GM19023 (cell line): ENCODE measurements around the gene DCN.
"Not testable (repeated sequence)": the region's sequence is repeated elsewhere in the genome, so short reads cannot be mapped to it uniquely, and the experiment has no call there.

Experiments used
- ATAC-seq: cut with Tn5 transposase; IDR thresholded peaks from one replicate; pipeline ENCODE4 v1.9.1; 2021; ENCODE audit warnings: mild to moderate bottlenecking, moderate library complexity; ENCODE audit not compliant: unreplicated experiment

DCN gene, protein sequence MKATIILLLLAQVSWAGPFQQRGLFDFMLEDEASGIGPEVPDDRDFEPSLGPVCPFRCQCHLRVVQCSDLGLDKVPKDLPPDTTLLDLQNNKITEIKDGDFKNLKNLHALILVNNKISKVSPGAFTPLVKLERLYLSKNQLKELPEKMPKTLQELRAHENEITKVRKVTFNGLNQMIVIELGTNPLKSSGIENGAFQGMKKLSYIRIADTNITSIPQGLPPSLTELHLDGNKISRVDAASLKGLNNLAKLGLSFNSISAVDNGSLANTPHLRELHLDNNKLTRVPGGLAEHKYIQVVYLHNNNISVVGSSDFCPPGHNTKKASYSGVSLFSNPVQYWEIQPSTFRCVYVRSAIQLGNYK

DNA sequence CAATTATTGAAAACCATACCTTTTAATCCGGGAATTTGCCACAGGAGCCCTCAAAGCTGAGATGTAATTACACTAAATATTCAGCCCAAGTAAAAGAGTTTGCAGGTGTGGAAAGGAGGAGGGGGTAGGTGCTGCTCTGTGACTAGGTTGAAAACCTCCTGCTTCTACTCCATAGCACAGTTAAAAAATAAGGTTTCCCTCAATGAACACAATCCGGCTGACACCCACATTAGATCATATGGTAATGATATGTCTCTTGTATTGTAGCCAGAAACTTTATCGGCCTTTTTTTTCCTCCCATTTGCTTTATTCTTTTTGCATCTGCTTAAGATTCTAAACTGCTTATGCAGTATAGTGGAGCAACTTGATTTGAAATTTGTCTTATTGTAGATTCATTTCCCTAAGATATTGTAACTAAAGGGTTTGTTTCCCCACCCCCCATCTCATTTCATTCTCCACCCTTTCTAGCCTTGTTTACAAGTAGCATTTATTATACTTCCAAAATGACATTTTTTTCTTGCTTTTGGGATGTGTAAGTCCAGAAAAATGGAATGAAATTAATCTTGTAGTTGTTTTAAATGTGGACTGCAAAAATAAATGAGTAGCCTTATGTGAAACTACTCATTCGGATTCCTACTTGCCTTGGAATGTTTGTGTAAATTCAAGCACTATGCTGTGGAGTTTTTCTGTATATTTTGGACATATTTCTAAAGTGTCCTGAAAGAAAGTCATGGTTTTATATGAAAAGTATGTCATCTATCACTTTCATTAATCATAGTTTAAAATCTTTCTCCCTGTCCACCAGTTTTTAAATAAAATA is at the start of gene DCN:
TSS of gene DCN (minus strand) at position 182 of the 820 bp plus-strand sequence. CDS start 4,265 bp downstream, outside the sequence.
- ATAC-seq: no peak

DNA sequence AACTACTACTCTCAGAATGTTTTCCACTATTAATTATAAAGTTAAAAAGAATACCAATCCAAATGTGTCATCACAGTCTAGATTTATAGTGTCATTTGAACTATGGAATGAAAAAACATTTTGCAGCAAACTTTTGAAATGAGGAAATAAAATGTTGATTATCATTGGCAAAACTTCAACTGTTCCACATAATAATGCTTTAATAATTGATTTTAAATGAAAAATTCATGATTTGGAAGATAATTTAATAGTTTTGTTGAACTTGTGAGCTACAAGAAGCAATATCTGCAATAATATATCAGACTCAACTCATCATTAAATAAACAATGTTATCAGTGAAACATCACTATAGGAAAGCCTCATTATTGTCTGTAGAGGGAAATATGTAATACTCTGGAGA is 48.2 kb upstream of the DCN start:
- ATAC-seq: no peak

DNA sequence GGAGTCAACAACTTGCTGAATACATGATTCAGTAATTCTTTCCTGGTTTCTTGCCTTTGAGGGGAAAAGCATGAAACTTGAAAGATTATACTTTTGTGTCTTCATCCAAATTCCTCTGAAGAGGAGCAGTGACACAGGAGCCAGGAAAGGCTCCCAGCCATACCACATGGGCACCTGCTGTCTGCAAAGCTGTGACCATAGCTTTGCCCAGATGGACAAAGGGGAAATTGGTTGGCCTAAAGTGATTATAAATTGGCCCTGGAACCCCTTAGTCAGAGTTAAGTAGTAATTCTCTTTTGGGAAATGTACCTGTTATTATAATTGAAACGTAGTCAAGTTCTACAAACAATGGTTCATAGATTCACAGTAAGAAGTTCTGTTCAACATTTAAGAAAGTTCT is 44.3 kb upstream of the DCN start:
- no peak for ATAC-seq

DNA sequence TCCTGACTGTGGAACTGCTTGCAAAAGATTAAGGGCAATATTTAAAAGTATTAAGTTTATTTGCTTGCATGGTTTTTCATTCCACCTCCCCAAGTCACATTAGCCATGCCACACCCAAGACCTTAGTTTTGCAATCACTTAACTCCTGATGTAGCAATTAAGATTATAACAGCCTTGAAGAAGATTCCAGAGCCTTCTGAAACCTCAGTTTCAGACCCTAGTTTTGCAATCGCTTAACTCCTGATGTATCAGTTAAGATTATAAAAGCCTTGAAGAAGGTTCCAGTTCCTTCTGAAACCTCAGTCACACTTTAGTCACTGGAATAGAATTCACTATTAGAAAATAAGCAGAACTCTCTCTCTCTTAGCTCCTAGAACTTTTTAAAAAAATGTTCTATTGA is 42.7 kb upstream of the DCN start:
- no peak for ATAC-seq

DNA sequence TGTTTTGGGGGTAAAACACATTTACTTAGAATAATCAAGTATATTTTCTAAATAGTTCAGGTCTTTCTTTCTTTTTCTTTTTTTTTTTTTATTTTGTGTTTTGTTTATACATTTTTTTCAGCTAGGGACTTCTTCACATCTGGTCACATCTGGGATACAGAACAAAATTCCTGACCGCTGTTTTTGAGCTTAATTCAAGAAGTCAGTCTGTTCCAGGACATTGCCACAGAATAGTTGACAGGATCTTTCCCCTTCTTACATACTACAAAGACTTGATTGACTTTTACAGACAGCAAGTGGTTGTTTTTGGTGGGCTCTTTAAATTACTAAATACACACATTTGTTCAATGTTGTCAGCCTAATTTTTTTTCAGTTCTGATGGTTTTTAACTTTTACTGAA is 41.8 kb upstream of the DCN start:
- no peak for ATAC-seq

DNA sequence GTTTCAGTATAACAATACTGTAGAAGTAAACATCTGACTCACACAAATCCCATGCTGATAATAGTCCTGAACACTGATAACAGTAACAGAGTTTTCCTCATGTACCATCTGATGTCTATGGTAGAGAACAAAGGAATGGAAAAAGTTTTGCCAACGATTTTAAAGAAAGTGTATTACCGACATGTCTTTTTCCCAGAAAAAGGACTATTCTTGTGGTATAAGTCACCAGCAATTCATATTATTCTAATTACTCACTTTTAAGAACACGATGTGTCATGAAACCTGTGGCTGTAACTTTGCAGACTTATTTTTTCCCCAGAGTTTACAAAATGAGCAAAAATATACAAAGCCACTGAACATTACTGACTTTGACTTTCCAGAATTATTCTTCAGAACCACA is 40.1 kb upstream of the DCN start:
- ATAC-seq: no peak

DNA sequence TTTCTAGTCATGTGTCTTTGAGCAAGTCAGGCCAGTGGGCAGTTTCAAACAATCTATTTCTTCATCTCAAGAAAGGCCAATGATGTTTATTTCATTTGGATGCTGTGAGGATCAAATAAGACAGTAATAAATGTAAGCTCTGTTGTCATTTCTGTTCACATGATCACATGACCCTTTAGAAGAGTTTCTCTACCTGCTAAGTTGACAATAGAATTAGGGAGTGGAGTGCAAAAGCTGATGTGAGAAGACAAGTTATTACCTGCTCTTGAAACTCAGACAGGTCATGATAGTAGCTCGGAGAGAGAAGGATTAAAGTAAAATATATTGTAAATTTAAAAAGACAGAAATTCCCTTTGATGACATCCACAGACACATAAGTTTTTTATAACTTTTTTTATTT is 37.3 kb upstream of the DCN start:
- ATAC-seq: no peak

DNA sequence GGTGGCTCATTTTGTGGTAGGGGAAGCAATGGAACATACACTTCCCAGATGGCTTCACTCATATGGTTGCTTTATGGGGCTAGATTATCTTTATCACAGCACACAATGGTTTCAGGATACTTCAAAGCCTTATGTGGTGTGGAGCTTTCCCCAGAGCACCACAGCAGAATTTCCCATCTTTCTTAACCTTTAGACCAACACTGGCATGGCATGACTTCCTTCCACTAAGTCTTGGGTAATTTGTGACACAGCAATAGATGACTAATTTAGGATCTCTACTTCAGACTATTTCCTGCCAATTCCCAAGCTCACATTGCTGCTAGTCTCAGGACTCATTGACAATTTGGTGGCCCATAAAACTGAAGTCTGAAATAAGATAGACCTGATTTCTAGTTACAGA is 36.9 kb upstream of the DCN start:
- no peak for ATAC-seq

DNA sequence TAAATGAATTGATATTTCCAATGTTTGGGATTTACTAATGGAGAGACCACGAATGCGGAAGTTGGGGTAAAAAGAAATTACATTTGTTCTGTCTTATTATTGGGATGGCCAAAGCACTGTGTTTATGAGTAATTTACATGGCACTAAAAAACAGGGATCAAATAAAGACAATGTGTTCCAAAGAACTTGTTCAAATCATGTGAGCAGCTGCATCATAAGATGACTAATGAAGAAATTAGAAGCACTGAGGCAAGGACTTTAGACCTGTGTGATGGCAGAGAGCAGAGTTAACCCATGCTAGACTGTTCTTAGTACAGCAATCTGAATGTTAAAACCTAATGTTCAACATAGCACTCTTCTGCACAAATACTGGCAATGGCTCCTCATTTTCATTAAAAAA is 34.3 kb upstream of the DCN start:
- ATAC-seq: no peak

DNA sequence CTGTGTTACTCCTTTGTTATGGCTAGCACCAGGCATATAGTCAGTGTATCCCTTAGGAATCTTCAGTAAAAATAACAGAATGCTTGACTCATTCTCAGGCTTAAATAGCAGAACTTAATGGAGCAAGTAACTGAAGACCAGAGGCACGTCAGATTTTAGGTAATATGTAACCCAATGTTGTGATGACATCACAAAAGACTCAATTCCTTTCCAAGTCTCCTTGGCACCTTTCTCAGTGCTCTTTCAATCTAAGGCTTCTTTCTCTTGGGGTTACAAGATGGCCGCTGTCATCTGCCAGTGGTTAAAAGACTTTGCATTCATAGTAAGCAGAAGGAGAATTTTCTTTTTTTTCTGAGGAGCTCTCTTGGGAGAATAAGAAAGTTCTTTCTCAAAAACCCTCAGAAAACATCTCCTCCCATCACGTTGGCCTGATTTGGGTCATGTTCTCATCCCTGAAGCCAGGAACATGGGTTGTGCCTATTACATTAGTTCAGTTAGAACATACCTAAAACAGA is 33.4 kb upstream of the DCN start:
- ATAC-seq: no peak

DNA sequence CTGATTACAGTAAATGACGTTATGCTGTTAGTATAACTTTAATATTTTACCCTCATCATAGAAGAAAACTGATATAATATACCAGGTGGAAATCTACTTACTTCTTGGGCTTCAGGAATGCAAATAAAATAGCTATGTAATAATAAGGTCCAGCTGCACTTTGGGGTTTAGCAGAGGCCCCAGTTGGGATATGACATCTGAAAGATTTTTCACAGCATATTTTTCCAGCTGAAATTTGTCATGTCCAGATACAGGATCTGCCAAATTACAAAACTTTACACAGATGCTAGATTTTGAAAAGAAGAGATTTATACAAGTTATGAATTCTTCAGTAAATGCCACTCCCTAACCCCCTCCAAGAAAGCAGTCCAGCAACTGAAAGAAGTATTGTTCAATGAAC is 29.2 kb upstream of the DCN start:
- ATAC-seq: no peak

DNA sequence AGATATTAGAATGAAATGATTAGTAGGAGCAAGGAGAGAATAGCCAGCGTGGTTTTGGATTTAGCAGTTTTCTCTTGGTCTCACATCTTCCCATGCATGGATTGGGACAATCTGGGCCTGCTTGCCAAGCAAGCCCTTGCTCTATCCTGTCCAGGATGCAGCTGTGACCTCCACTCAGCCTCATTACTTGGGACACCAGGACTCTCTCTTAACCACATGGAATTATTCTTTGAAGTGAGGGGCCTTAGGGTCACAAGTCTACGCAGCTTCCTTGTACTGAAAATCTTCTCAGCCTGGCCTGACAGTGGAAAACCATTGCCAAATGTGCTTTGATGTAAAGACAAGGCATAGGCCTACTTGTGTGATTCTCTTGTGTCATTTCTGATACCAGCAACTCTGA is 28.0 kb upstream of the DCN start:
- no peak for ATAC-seq

DNA sequence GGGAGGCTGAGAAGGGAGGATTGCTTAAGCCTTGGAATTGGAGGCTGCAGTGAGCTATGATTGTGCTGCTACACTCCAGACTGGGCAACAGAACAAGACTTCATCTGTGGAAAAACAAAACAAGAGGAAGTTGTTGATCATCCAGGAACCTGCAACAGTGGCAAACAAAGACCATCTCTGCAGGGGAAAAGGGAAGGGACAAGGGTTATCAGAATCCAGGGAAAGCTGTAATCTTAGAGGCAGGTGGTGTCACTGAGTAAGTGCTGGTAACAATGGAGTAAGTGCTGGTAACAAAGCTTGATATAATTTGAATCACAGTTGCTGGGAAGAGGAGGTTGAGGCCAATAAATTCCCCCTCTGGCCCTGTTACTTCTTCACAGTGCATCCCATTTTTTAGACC is 27.5 kb upstream of the DCN start:
- no peak for ATAC-seq

DNA sequence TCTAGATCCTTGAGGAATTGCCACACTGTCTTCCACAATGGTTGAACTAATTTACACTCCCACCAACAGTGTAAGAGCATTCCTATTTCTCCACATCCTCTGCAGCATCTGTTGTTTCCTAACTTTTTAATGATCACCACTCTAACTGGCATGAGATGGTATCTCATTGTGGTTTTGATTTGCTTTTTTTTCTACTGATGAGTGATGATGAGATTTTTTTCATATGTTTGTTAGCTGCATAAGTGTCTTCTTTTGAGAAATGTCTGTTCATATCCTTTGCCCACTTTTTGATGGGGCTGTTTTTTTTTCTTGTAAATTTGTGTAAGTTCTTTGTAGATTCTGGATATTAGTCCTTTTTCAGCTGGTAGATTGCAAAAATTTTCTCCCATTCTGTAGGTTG is 24.7 kb upstream of the DCN start:
- ATAC-seq: not testable (repeated sequence)

DNA sequence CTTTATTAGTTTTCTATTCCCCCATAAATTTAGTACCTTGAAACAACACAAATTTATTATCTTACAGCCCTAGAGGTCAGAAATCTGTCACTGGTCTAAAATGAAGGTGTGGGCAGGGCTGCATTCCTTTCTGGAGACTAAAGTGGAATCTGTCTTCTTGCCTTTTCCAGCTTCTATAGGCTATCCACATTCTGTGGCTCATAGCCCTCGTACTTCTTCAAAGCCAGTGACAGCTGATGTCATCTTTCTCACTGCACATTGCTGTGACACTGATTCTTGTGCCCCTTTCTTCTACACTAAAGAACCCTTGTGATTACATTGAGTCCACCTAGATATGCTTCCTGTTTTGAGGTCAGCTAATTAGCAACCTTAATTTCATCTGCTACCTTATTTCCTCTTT is 23.2 kb upstream of the DCN start:
- ATAC-seq: no peak

DNA sequence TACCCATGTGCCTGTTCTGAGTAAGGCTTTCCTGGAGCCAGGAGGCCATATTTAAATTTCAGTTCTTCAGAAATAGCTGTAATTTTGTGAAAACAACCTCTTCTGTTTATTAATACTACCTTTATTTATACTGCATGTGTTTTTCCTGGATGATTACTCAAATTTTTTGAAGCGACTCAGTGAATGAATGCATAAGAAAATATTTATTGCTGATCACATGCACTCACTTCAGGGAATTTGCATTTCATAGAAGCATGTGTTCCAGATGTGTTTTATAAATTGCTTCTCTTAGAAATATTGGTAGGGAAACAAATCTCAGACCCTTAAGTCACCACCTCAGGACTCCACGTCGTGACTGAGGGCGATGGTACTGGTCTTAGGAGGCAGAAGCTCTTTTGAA is 21.8 kb upstream of the DCN start:
- ATAC-seq: no peak

DNA sequence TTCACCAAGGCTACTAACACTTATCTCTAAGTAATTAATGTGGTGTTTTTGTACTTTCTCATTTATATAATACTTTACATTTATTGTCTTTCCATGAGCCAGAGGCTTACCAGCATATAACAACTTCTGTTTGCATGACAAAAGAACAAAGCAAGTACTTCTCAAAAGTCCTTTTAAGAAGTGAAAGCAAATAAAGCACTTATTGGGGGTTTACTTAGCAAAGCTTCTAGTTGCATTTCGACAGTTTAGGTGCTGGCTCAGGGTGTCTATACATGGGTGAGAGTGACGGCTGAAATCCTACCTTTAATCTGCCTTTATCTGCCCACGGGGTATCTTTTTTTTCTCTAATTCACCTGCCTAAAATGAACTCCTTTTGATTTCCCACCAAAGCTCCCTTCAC is 21.0 kb upstream of the DCN start:
- ATAC-seq: no peak

DNA sequence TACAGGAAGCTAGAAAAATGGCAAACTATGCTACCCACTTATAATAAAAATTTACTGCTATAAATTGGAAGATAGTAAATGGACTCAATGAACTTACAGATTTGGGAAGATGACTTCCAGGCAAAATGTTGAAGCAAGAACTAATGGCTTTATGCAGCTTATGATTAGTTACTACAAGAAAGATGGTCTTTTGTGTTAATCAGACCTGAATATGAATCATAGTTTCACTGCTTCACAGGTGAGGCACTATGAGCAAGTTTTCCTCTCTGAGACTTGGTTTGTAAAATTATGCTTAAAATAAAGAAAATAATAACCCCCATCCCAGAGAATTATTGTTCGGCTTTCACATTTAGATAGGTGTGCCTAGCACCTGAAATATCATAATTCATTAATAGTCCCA is 19.8 kb upstream of the DCN start:
- ATAC-seq: no peak

DNA sequence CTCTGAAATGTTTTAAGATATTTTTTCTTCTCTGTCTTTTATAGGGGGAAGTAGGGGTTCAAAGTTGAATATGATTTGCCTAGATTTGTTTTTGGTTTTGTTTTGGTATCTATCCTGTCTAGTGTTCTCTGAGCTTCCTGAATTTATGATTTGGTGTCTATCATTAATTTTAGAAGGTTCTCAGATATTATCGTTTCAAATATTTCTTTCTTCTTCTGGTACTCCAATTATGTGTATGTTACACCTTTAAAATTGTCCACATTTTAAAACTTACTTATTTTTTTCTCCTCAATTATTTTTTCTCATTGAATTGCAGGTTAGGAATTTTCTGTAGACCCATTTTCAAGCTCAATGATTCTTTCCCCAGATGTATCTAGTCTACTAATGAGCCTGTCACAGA is 13.8 kb upstream of the DCN start:
- no peak for ATAC-seq

DNA sequence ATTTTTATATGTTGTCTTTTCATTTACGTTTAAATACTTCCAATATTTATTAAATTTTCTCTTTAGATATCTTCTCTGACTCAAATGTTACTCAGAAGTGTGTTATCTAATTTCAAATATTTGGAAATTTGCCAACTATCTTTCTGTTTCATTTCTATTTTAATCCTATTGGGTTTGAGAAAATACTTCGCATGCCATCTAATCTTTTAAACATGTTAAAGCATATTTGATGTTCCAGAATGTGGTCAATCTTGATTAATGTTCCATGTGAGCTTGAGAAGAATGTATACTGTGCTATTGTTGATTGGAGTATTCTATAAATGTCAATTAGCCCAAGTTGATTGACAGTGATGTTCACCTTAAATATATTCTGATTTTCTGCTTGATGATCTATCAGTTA is 11.9 kb upstream of the DCN start:
- no peak for ATAC-seq

DNA sequence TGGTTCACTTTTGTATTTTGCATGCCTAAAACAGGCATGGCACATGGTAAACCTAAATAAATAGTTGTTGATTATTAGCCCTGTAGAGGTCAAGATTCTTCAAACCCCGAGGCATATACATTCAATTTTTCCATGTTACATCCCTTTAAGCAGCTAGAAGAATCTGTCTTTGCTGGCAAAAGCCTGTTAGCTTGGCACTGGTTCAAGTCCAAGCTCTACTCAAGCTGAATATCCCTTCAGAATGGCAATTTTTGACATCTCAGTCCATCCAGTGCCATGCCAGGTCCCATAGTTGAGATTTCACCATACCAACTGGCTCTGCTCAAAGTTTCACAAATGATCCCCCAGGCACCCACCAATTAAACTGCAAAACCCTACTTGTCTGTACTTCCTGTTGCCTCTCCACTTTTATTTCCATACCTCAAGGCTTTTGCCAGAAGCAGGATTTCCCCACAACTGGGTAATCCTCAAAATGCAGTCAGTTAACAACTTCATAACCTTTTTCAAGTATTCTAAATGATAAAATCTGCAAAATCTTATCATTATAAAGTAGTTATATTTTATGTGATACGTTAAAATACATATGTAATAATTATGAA is 9.0 kb upstream of the DCN start:
- ATAC-seq: no peak

DNA sequence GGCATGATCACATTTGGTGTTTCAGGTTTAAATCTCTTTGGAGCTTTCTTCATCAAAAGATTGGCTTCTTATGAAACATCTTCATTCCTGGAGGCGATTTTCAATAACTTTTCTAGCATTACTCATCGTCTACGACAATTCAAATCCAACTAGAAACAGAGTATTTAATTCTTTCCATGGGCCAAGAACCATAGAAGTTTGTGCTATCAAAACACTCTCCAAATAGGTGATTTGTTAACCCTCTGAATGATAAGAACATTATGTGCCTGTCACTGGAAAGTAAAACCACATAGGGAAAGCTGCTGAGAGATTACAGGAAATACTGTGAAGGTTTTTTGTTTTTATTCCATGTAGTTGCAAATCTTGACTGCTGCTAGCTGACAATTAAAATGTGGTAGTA is 6.9 kb upstream of the DCN start:
- ATAC-seq: no peak
